K562 (cell line): ENCODE measurements around the gene NMNAT2.

Experiments used
- CTCF ChIP-seq, 3 experiments: IDR thresholded peaks in 2 of 3; conservative IDR thresholded peaks in 1 of 3; 2 replicates each; pipeline ENCODE4 v1.5.1; 2011 to 2012; ENCODE audit warnings: low read length in 3 of 3, mild to moderate bottlenecking in 3 of 3, control low read depth in 2 of 3, improper control_type of control experiment in 1 of 3, inconsistent platforms in 1 of 3, low read depth in 1 of 3, mixed read lengths in 1 of 3, moderate library complexity in 1 of 3; ENCODE audit not compliant: insufficient read depth in 2 of 3
- GATA2 ChIP-seq: sonication (generic); formaldehyde crosslinking; IDR thresholded peaks from 2 replicates; pipeline ENCODE4 v1.4.0; 2020; ENCODE audit warnings: mild to moderate bottlenecking, missing genetic modification reagents
- GTF2A2 ChIP-seq: IDR thresholded peaks from 2 replicates; pipeline ENCODE4 v1.6.1; 2016; ENCODE audit warnings: mild to moderate bottlenecking, missing genetic modification characterization, missing compliant biosample characterization
- PURB ChIP-seq: sonication (generic); formaldehyde crosslinking; IDR thresholded peaks from 2 replicates; pipeline ENCODE4 v1.9.0; 2021; ENCODE audit warnings: low read depth, mild to moderate bottlenecking, missing genetic modification reagents
- RAD21 ChIP-seq, 2 experiments: fragments of 250-450 bp in 1 of 2; fragments of 450-650 bp in 1 of 2; sonication (Bioruptor Pico) in 1 of 2; formaldehyde crosslinking in 1 of 2; IDR thresholded peaks in 1 of 2; conservative IDR thresholded peaks in 1 of 2; 2 replicates each; pipeline versions ENCODE4 v1.4.0 to v1.8.0; 2020 to 2022; ENCODE audit warnings: mild to moderate bottlenecking in 2 of 2, moderate library complexity in 1 of 2
- SP1 ChIP-seq: sonication (generic); formaldehyde crosslinking; IDR thresholded peaks from 2 replicates; pipeline ENCODE4 v1.8.1; 2022; ENCODE audit warnings: mild to moderate bottlenecking, missing genetic modification reagents
- SP2 ChIP-seq: IDR thresholded peaks from 2 replicates; pipeline ENCODE4 v1.6.1; 2011; ENCODE audit warnings: mild to moderate bottlenecking, low read depth, low read length, moderate library complexity; ENCODE audit not compliant: poor library complexity, severe bottlenecking; ENCODE audit errors: extremely low read depth
- STAT6 ChIP-seq: sonication (generic); formaldehyde crosslinking; IDR thresholded peaks from 2 replicates; pipeline ENCODE4 v1.8.1; 2023; ENCODE audit warnings: mild to moderate bottlenecking, missing genetic modification reagents
- ZMIZ1 ChIP-seq, 2 experiments: fragments of 150-350 bp in 1 of 2; IDR thresholded peaks; 2 replicates each; pipeline ENCODE4 v1.6.1; 2012 to 2016; ENCODE audit warnings: low read depth in 2 of 2, low read length in 2 of 2, mild to moderate bottlenecking in 1 of 2, moderate library complexity in 1 of 2
- ZNF436 ChIP-seq: fragments of 250-450, 450-650 bp; sonication (Bioruptor Pico); formaldehyde crosslinking; IDR thresholded peaks from 2 replicates; pipeline ENCODE4 v1.7.0; 2020; ENCODE audit warnings: mild to moderate bottlenecking
- ZNF57 ChIP-seq: fragments of 450-650 bp; formaldehyde crosslinking; IDR thresholded peaks from 2 replicates; pipeline ENCODE4 v1.4.0; 2020; ENCODE audit warnings: mild to moderate bottlenecking, moderate library complexity
- TF ChIP-seq, protein P1 (sequence below): IDR thresholded peaks from 3 replicates; pipeline ENCODE4 v1.6.1; 2011; ENCODE audit warnings: borderline replicate concordance, mild to moderate bottlenecking; ENCODE audit not compliant: insufficient read length, insufficient read depth
- TF ChIP-seq, protein P2 (sequence below): sonication (generic); formaldehyde crosslinking; IDR thresholded peaks from 2 replicates; pipeline ENCODE4 v1.5.0; 2020; ENCODE audit warnings: missing genetic modification reagents

GRCh38 chr1:183244466-183244865 lies 173.7 kb downstream of the NMNAT2 start:
- TF ChIP-seq CTCF (IDR thresholded peaks at IDR 0.05 in 2 of 3, conservative IDR thresholded peaks at IDR 0.05 in 1 of 3; ENCODE audit: insufficient read depth in 2 of 3, low read depth in 1 of 3, low read length in 3 of 3): no peak
- TF ChIP-seq ZNF436 (CRISPR knock-in tag): no peak
- TF ChIP-seq RAD21 (CRISPR knock-in tag; conservative IDR thresholded peaks at IDR 0.05 in 1 of 2, IDR thresholded peaks at IDR 0.05 in 1 of 2): no peak
- TF ChIP-seq, protein P1, sequence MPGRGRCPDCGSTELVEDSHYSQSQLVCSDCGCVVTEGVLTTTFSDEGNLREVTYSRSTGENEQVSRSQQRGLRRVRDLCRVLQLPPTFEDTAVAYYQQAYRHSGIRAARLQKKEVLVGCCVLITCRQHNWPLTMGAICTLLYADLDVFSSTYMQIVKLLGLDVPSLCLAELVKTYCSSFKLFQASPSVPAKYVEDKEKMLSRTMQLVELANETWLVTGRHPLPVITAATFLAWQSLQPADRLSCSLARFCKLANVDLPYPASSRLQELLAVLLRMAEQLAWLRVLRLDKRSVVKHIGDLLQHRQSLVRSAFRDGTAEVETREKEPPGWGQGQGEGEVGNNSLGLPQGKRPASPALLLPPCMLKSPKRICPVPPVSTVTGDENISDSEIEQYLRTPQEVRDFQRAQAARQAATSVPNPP: no peak
- no peak for TF ChIP-seq SP2
- no peak for TF ChIP-seq GATA2 (CRISPR knock-in tag)
- no peak for TF ChIP-seq PURB
- no peak for TF ChIP-seq STAT6 (CRISPR knock-in tag)
- TF ChIP-seq ZMIZ1 (IDR thresholded peaks at IDR 0.05; ENCODE audit: low read depth in 2 of 2, low read length in 2 of 2): no peak
- TF ChIP-seq, protein P2, sequence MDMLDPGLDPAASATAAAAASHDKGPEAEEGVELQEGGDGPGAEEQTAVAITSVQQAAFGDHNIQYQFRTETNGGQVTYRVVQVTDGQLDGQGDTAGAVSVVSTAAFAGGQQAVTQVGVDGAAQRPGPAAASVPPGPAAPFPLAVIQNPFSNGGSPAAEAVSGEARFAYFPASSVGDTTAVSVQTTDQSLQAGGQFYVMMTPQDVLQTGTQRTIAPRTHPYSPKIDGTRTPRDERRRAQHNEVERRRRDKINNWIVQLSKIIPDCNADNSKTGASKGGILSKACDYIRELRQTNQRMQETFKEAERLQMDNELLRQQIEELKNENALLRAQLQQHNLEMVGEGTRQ: no peak
- no peak for TF ChIP-seq ZNF57 (CRISPR knock-in tag)
- no peak for TF ChIP-seq SP1 (CRISPR knock-in tag)
- no peak for TF ChIP-seq GTF2A2 (tag)
